ENCODE measurements around the gene FOXK1.

FOXK1 gene

GRCh38 chr7:4819560-4820404 lies 137.7 kb downstream of the FOXK1 start:
- Mint-ChIP-seq H3K27ac (no peak overlapping the region), H3K27me3 (peaks cover 29 to 39% of the 10 kb centered on the region in 2 donors), H3K9me3 (no peaks in the 10 kb centered on the region), H3K36me3 (no peaks in the 10 kb centered on the region), H3K4me1 (peaks cover 0 to 1% of the 10 kb centered on the region in 2 donors), H3K4me3 (no peak overlapping the region)
- no peak for ATAC-seq (replicated peaks)
- DNase-seq, result no peak

- H3K4me3 Mint-ChIP-seq, result no peak overlapping the region
Measured at GRCh38 chr7:4820405-4820966, 138.4 kb downstream of the FOXK1 start.

More at GRCh38 chr7:4820405-4820966, 138.4 kb downstream of the FOXK1 start:
- Mint-ChIP-seq H3K36me3 (no peaks in the 10 kb centered on the region), H3K4me1 (no peaks in the 10 kb centered on the region), H3K9me3 (no peaks in the 10 kb centered on the region), H3K27me3 (peaks cover 29 to 39% of the 10 kb centered on the region in 2 donors), H3K27ac (no peak overlapping the region)
- ATAC-seq (replicated peaks) (no peak), DNase-seq (no peak)
